Activated CD4-positive, alpha-beta T cell treated with anti-CD3 and anti-CD28 coated beads for 36 hours (primary cell): ENCODE measurements around the gene CRYBG2. TPM values are rescaled to one million over a fixed set of nuclear protein-coding genes. Genes with fewer than 3 reads are reported as not detected.
"Not testable (repeated sequence)": the region's sequence is repeated elsewhere in the genome, so short reads cannot be mapped to it uniquely, and the experiment has no call there.

Experiments used
- ATAC-seq: fragments of 200-7000 bp; cut with Tn5 transposase; one replicate; pipeline ENCODE4 v1.10.0; 2021; ENCODE audit warnings: mild to moderate bottlenecking, moderate library complexity
- CTCF ChIA-PET: fragments of 350-600 bp; sonication (Branson Sonifier 250); formaldehyde crosslinking; loops from one replicate; lab custom pipeline; 2021; ENCODE audit warnings: antibody characterized with exemption; lab: Charles Lee
- POLR2A ChIA-PET: fragments of 350-600 bp; sonication (Branson Sonifier 250); formaldehyde crosslinking; loops from one replicate; lab custom pipeline; 2021; ENCODE audit warnings: antibody characterized with exemption, inconsistent platforms; lab: Charles Lee
- DNase-seq: peaks from one replicate; pipeline ENCODE4 v3.0.0-alpha.2; 2020
- H3K27ac Mint-ChIP-seq: one replicate; pipeline ENCODE4 v1.8.0; 2021; ENCODE audit warnings: mixed read lengths
- H3K27me3 Mint-ChIP-seq: one replicate; pipeline ENCODE4 v1.8.0; 2021; ENCODE audit warnings: mixed read lengths
- H3K36me3 Mint-ChIP-seq: one replicate; pipeline ENCODE4 v1.8.0; 2021; ENCODE audit warnings: low read depth, mixed read lengths
- H3K4me1 Mint-ChIP-seq: one replicate; pipeline ENCODE4 v1.8.0; 2021; ENCODE audit warnings: mixed read lengths
- H3K4me3 Mint-ChIP-seq: one replicate; pipeline ENCODE4 v1.8.0; 2021; ENCODE audit warnings: mild to moderate bottlenecking, moderate library complexity, mixed read lengths
- H3K9me3 Mint-ChIP-seq: one replicate; pipeline ENCODE4 v1.8.0; 2021; ENCODE audit warnings: low read depth, mixed read lengths
- intact Hi-C, 2 experiments: fragments of 100-400 bp; cut with DNase I in 1 of 2; cut with micrococcal nuclease in 1 of 2; formaldehyde crosslinking; loops; one replicate each; pipeline versions ENCODE4 v1.14.2 to v1.15.1; 2022 to 2024; cut with DNase I, micrococcal nuclease
- total RNA-seq, 2 experiments: library from RNA; stranded (reverse); gene quantifications; one replicate each; pipeline ENCODE4 v1.2.3, GENCODE V29; 2021

CRYBG2 gene
- 1 to 10 TPM; 1.5 to 1.6 TPM for total RNA-seq

- ATAC-seq: no peak
- intact Hi-C loops: no loop called here
- no peak for DNase-seq
- H3K4me1 Mint-ChIP-seq: peaks cover 8% of the 10 kb centered on the region
- no peaks in the 10 kb centered on the region for H3K27me3 Mint-ChIP-seq
- H3K4me3 Mint-ChIP-seq: no peak within 1 kb of the TSS
- ChIA-PET CTCF (interaction anchor here (2.3 kb wide), 1 partner anchor 10 kb away, joined by 9 read pairs; no protein-coding TSS in a partner anchor), POLR2A (interaction anchor here (0.6 kb wide), 1 partner anchor 1859 kb away, joined by 5 read pairs; no protein-coding TSS in a partner anchor)
- H3K36me3 Mint-ChIP-seq: no peaks in the 10 kb centered on the region
- no peaks in the 10 kb centered on the region for H3K9me3 Mint-ChIP-seq
- no peak within 1 kb of the TSS for H3K27ac Mint-ChIP-seq
Measured at GRCh38 chr1:26353976-26354820, at the start of gene CRYBG2. TSS of gene CRYBG2 (minus strand) at chr1:26354130. CDS start at chr1:26346657, 7,473 bp downstream.

DNA sequence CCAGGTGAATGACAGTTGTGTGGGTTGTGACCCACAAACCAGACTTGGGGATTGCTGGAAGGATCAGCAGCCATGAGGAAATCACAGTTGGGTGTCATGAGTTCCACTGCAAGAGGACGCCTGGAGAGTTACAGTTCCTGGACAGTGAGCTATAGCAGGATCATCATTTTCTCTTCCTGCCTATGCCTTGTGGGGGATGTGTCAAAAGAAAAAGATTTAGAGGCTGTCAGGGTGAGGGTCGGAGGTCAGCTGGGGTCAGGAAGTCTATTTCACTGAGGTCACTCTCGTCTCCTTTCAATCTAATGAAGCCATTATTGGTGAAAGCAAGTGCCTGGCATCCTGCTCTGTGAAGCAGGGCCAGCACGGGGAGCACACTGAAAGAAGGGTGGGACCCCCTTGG lies 49.7 kb upstream of the CRYBG2 start:
- peaks cover 3% of the 10 kb centered on the region for H3K4me1 Mint-ChIP-seq
- intact Hi-C loops: no loop called here
- H3K9me3 Mint-ChIP-seq: no peaks in the 10 kb centered on the region
- ChIA-PET POLR2A (no interaction called here), CTCF (interaction anchor here (1.7 kb wide), 1 partner anchor 14 kb away, joined by 8 read pairs; no protein-coding TSS in a partner anchor)
- H3K36me3 Mint-ChIP-seq: no peaks in the 10 kb centered on the region
- no peak overlapping the region for H3K4me3 Mint-ChIP-seq
- DNase-seq (no peak), ATAC-seq (no peak)
- no peak overlapping the region for H3K27ac Mint-ChIP-seq
- peaks cover 14% of the 10 kb centered on the region for H3K27me3 Mint-ChIP-seq

DNA sequence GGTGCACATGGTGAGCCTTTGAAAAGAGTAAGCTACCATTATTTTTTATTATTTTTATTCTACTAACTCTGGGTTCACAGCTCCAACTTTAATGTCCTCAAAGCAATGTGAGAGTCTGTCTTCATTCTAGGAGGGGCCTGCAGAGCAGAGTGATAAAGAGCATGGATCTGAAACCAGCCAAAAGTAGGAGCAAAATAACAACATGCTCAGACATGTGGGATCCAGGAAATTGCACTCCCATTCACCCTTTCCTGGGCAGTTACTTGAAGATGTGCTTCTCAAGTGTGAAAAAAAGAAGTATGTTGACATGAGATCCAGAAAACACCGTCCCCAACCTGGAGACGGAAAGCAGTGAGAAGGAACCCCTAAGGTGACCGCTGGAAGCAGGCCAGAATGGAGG lies 48.0 kb upstream of the CRYBG2 start:
- H3K4me3 Mint-ChIP-seq: no peak overlapping the region
- no peak for ATAC-seq
- DNase-seq: no peak
- intact Hi-C loops: no loop called here
- H3K27ac Mint-ChIP-seq: no peak overlapping the region
- no peaks in the 10 kb centered on the region for H3K4me1 Mint-ChIP-seq
- peaks cover 11% of the 10 kb centered on the region for H3K27me3 Mint-ChIP-seq
- H3K9me3 Mint-ChIP-seq: no peaks in the 10 kb centered on the region
- ChIA-PET CTCF (interaction anchor here (8.6 kb wide), 1 partner anchor 15 kb away, joined by 40 read pairs; no protein-coding TSS in a partner anchor), POLR2A (no interaction called here)
- H3K36me3 Mint-ChIP-seq: no peaks in the 10 kb centered on the region

GRCh38 chr1:26399034-26399433 lies 45.1 kb upstream of the CRYBG2 start:
- no peak for DNase-seq
- no peak for ATAC-seq
- Mint-ChIP-seq H3K9me3 (no peaks in the 10 kb centered on the region), H3K27ac (no peak overlapping the region), H3K4me1 (peaks cover 3% of the 10 kb centered on the region), H3K4me3 (no peak overlapping the region), H3K27me3 (peaks cover 9% of the 10 kb centered on the region), H3K36me3 (no peaks in the 10 kb centered on the region)
- POLR2A ChIA-PET: no interaction called here
- intact Hi-C loops: no loop called here
- CTCF ChIA-PET: interaction anchor here (0.5 to 8.6 kb wide), 4 partner anchors 18 to 522 kb away, joined by 3 to 40 read pairs (median 3); partner anchors contain the start of gene NUDC

- CTCF ChIA-PET: interaction anchor here (0.7 to 8.6 kb wide), 10 partner anchors 10 to 111 kb away, joined by 3 to 40 read pairs (median 3); no protein-coding TSS in a partner anchor
- Mint-ChIP-seq H3K27ac (no peak overlapping the region), H3K4me1 (peaks cover 15% of the 10 kb centered on the region), H3K27me3 (no peaks in the 10 kb centered on the region), H3K4me3 (no peak overlapping the region), H3K9me3 (no peaks in the 10 kb centered on the region), H3K36me3 (no peaks in the 10 kb centered on the region)
- POLR2A ChIA-PET: no interaction called here
- ATAC-seq (no peak), DNase-seq (no peak)
- intact Hi-C loops: loop anchor here in 1 of 2 experiments (1.0 kb wide), 2 partner anchors 31 to 59 kb away; no protein-coding TSS in a partner anchor
Measured at GRCh38 chr1:26395754-26396153, 41.8 kb upstream of the CRYBG2 start.

DNA sequence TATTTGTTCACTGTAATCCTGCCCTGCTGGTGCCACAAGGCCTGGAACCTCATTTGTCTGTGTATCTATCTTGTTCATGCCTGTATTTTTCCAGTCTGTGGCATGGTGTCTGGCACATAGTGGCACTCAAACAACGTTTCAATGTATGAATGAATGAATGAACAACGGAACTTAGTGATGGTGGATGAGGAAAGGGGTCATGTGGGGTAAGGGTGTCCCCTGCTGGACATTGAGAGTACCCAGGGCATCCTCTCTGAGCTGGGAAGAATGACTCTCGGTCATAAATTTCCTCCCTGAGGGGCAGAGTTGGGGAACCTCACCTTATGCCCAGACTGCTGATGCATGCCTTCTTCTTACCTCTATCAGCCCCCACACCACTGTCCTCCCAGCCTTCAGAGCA lies 37.5 kb upstream of the CRYBG2 start:
- no peak overlapping the region for H3K4me3 Mint-ChIP-seq
- ChIA-PET CTCF (interaction anchor here (0.7 to 1.5 kb wide), 9 partner anchors 9 to 333 kb away, joined by 3 to 5 read pairs (median 3); no protein-coding TSS in a partner anchor), POLR2A (no interaction called here)
- H3K9me3 Mint-ChIP-seq: no peaks in the 10 kb centered on the region
- no peaks in the 10 kb centered on the region for H3K36me3 Mint-ChIP-seq
- ATAC-seq (peak; percentile 74), DNase-seq (peak; percentile 57)
- no peaks in the 10 kb centered on the region for H3K27me3 Mint-ChIP-seq
- H3K4me1 Mint-ChIP-seq: peaks cover 28% of the 10 kb centered on the region
- no peak overlapping the region for H3K27ac Mint-ChIP-seq
- intact Hi-C loops: loop anchor here (1.0 to 5.0 kb wide), 3 partner anchors 69 to 222 kb away; partner anchors contain the start of gene ZNF593 (in 1 of the 2)

DNA sequence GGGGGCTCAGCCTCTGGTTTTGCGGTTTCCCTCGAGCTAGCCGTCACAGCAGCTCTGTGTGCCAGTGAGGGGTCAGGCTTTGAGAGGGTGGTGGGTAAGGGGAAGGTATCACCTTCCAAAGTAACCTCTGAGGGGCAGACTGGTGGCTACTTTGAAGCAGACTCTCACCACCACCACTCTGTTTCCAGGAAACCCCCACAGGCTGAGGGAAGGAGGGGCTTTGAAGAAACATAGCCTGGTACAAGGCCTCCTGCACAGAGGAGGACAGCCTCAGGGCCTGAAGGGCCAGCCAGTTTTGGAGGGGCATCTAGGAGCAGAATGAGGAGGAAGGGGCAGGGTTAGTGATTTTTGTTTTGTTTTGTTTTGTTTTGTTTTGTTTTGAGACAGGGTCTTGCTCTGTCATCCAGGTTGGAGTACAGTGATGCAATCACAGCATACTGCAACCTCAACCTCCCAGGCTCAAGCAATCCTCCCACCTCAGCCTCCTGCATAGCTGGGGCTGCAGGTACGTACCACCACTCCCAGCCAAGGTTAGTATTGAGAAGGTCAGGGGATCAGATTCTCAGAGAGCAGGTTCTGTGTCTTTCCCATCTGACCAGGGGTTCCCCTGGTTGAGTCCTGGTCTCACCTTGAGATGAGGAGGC lies 35.8 kb upstream of the CRYBG2 start:
- DNase-seq (no peak), ATAC-seq (no peak)
- H3K9me3 Mint-ChIP-seq: no peaks in the 10 kb centered on the region
- ChIA-PET POLR2A (no interaction called here), CTCF (interaction anchor here (0.6 to 1.5 kb wide), 3 partner anchors 26 to 1229 kb away, joined by 3 to 4 read pairs (median 3); no protein-coding TSS in a partner anchor)
- no peaks in the 10 kb centered on the region for H3K27me3 Mint-ChIP-seq
- no peaks in the 10 kb centered on the region for H3K36me3 Mint-ChIP-seq
- intact Hi-C loops: loop anchor here in 1 of 2 experiments (5.0 kb wide), 1 partner anchor 67 kb away; no protein-coding TSS in a partner anchor
- H3K4me1 Mint-ChIP-seq: peaks cover 36% of the 10 kb centered on the region
- no peak overlapping the region for H3K27ac Mint-ChIP-seq
- no peak overlapping the region for H3K4me3 Mint-ChIP-seq

GRCh38 chr1:26388791-26389445 lies 35.0 kb upstream of the CRYBG2 start:
- no peak for DNase-seq
- H3K4me1 Mint-ChIP-seq: peaks cover 41% of the 10 kb centered on the region
- intact Hi-C loops: no loop called here
- CTCF ChIA-PET: interaction anchor here (0.7 to 1.1 kb wide), 2 partner anchors 25 to 815 kb away, joined by 3 to 4 read pairs; no protein-coding TSS in a partner anchor
- ATAC-seq: peak; percentile 43
- no peaks in the 10 kb centered on the region for H3K9me3 Mint-ChIP-seq
- H3K4me3 Mint-ChIP-seq: no peak overlapping the region
- H3K27me3 Mint-ChIP-seq: no peaks in the 10 kb centered on the region
- no peaks in the 10 kb centered on the region for H3K36me3 Mint-ChIP-seq
- H3K27ac Mint-ChIP-seq: no peak overlapping the region
- POLR2A ChIA-PET: no interaction called here

DNA sequence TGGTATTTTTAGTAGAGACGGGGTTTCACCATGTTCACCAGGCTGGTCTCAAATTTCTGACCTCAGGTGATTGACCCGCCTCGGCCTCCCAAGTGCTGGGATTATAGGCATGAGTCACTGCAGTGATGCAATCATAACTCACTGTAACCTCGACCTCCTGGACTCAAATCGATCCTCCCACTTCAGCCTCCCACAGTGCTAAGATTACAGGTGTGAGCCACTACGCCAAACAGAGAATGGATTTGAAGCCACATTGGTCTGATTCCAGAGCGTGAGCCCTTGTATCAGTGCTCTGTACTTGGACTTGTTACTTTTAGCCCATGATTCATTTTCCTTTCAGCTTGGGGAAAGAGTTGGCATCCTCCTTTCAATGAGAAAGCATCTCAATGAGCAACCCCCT lies 33.5 kb upstream of the CRYBG2 start:
- ATAC-seq (peak; percentile 42), DNase-seq (peak; percentile 27)
- ChIA-PET CTCF (no interaction called here), POLR2A (no interaction called here)
- H3K4me1 Mint-ChIP-seq: peaks cover 41% of the 10 kb centered on the region
- H3K27ac Mint-ChIP-seq: peak overlapping the region; percentile 31
- no peaks in the 10 kb centered on the region for H3K9me3 Mint-ChIP-seq
- H3K27me3 Mint-ChIP-seq: no peaks in the 10 kb centered on the region
- H3K36me3 Mint-ChIP-seq: no peaks in the 10 kb centered on the region
- intact Hi-C loops: no loop called here
- H3K4me3 Mint-ChIP-seq: no peak overlapping the region

GRCh38 chr1:26385063-26385462 lies 31.1 kb upstream of the CRYBG2 start:
- H3K36me3 Mint-ChIP-seq, CTCF ChIA-PET, POLR2A ChIA-PET, H3K27ac Mint-ChIP-seq, intact Hi-C loops, H3K27me3 Mint-ChIP-seq, DNase-seq, ATAC-seq, H3K9me3 Mint-ChIP-seq, H3K4me3 Mint-ChIP-seq: not testable (repeated sequence)
- peaks cover 29% of the 10 kb centered on the region for H3K4me1 Mint-ChIP-seq

DNA sequence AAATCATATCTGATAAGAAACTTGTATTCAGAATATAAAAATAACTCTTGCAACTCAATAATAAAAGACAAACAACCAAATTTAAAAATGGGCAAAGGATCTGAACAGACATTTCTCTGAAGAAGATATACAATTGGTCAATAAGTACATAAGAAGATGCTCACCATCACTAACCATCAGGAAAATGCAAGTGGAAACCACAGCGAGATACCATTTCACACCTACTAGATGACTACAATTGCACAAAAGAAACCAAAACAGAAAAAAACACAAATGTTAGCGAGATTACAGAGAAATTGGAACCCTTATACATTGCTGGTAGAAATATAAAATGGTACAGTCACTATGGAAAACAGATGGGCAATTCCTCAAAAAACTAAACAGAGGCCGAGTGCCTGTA lies 30.1 kb upstream of the CRYBG2 start:
- H3K36me3 Mint-ChIP-seq: no peaks in the 10 kb centered on the region
- intact Hi-C loops: no loop called here
- no peak overlapping the region for H3K4me3 Mint-ChIP-seq
- POLR2A ChIA-PET: no interaction called here
- CTCF ChIA-PET: no interaction called here
- H3K4me1 Mint-ChIP-seq: peaks cover 31% of the 10 kb centered on the region
- ATAC-seq (no peak), DNase-seq (no peak)
- no peaks in the 10 kb centered on the region for H3K27me3 Mint-ChIP-seq
- H3K27ac Mint-ChIP-seq: no peak overlapping the region
- no peaks in the 10 kb centered on the region for H3K9me3 Mint-ChIP-seq
